NCI-H526 treated with DMSO at 0.1 percent for 48 hours (cell line): ENCODE results near the gene ARMC5.
"Not testable (repeated sequence)": the region's sequence is repeated elsewhere in the genome, so short reads cannot be mapped to it uniquely, and the experiment has no call there.

Source experiments
- DNase-seq: peaks from one replicate; lab custom pipeline; 2025; lab: John Stamatoyannopoulos, UW

Gene ARMC5

GRCh38 chr16:31430380-31431052, 28.8 kb upstream of the ARMC5 start:
- no peak for DNase-seq

DNA sequence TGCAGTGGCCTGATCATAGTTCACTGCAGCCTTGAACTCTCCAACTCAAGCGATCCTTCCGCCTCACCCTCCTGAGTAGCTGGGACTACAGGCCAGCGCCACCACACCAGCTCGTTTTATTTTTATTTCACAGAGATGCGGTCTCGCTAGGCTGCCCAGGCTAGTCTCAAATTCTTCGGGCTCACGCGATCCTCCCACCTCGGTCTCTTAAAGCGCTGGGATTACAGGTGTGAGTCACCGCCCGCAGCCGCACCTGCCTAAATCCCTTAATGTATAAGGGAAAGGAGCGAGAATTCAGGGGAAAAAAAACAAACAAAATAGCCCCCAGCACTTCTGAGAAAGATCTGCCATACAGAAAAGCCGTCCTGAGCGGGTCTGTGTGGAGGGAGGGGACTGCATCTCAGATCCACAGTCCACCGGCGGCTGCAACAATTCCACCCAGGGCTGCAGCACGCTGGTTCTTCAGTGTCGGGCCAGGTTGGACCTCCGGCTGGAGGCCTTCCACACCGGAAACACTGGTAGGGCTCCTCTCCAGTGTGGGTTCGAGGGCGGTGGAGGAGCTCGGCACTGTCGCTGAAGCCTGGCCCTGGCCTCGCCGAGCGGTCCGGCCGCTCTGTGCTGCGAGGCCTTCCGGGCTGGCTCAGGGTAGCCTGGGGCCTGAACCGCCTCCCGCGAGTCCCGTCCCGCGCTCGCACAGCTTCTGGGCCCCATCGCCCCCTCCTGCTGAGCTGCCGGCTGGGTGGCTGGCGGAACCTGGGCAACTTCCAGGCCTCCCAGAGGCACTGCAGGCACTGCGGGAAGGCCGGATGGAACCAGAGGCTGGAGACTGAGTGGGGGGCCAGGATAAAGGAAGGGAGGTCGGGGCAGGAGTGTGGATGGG, 23.7 kb upstream of the ARMC5 start:
- DNase-seq = no peak

- no peak for DNase-seq
These were observed 22.9 kb upstream of the ARMC5 start for GRCh38 chr16:31436221-31437045.

GRCh38 chr16:31438414-31438813, 20.9 kb upstream of the ARMC5 start:
- DNase-seq = no peak

- DNase-seq = not testable (repeated sequence)
These were observed 20.3 kb upstream of the ARMC5 start for GRCh38 chr16:31439023-31439422.

DNA sequence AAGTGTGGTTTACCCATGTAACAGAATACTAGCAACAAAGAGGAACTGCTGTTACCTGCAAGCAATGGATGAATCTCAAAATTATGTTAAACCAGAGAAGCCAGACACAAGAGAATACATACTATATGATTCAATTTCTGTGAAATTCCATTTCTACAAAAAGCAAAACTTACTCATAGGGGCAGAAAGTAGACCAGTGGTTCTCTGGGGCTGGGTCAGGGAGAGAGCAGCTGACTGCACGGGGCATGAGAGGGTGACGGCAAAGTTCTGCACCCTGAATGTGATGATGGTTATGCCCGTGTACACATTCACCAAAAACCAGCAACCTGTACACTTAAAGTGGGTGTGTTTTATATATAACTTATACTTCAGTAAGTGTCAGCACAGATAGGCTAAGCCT, 19.8 kb upstream of the ARMC5 start:
- no peak for DNase-seq

- no peak for DNase-seq
These were observed 18.7 kb upstream of the ARMC5 start for GRCh38 chr16:31440516-31441184.

GRCh38 chr16:31441956-31442355, 17.3 kb upstream of the ARMC5 start:
- no peak for DNase-seq

DNA sequence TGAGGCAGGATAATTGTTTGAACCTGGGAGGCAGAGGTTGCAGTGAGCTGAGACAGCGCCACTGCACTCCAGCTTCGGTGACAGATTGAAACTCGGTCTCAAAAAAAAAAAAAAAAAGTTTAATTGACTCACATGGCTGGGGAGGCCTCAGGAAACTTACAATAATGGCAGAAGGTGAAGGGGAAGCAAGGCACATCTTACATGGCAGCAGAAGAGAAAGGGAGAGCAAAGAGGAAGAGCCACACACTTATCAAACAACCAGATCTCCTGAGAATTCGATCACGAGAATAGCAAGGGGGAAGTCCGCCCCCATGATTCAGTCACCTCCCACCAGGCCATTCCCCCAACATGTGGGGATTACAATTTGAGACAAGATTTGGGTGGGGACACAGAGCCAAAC, 13.4 kb upstream of the ARMC5 start:
- not testable (repeated sequence) for DNase-seq

DNA sequence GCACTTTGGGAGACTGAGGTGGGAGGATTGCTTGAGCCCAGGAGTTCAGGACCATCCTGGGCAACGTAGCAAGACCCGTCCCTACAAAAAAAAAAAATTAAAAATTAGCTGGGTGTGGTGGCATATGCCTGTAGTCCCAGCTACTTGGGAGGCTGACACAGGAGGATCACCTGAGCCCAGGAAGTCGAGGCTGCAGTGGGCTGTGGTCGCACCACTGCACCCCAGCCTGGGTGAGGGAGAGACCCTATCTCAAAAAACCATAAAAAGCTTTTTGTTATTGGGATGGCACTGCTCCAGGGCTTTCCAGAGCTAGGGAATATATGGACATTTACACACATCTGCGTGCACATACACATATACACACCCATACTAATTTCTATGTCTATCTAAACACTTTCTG, 8.1 kb upstream of the ARMC5 start:
- DNase-seq = no peak

- peak; percentile 32 for DNase-seq
These were observed 7.5 kb upstream of the ARMC5 start for GRCh38 chr16:31451681-31452351.

GRCh38 chr16:31452631-31453106, 6.6 kb upstream of the ARMC5 start:
- no peak for DNase-seq

DNA sequence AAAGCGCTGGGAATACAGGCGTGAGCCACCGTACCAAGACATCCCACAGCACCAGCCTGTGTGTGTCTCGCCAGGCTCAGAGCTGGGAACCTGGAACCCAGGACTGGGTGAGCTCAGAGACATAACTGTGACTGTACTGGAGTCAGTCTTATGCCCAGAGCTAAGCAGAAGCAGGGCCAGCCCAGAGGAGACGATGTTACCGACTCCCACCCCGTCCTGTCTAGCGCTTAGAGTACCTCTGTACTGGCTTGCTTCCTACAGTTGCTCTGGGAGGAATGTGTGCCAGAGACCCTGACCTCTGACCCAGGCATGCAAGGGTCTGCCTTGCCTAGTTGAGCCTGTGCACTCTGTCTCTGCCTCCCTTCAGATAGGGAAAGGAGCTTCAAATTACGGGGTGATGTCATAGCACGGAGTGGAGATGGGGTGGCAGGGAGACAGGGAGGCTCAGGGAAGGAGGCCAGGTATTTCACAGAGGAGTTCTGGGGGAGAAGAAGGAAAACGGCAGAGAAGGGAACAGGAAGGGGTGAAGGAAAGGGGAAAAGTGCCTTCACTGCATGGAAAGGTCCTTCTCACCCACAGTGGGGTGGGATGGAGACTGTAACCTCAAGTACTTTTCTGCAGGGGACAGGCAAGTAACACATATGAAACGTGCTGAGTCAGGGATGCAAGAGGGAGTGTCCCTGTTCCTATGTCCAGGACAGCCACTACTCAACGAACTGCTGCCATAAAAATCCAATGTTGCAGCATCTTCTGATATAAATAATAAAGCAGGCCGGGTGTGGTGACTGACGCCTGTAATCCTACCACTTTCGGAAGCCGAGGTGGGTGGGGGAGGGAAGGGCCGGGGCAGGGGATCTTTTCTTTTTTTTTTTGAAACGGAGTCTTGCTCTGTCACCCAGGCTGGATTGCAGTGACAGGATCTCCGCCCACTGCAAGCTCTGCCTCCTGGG, 5.8 kb upstream of the ARMC5 start:
- no peak for DNase-seq

- no peak for DNase-seq
These were observed 3.5 kb upstream of the ARMC5 start for GRCh38 chr16:31455601-31456314.

GRCh38 chr16:31456988-31457360, 2.3 kb upstream of the ARMC5 start:
- DNase-seq = no peak

GRCh38 chr16:31458073-31458843, 1.0 kb upstream of the ARMC5 start:
- DNase-seq = peak; percentile 24

DNA sequence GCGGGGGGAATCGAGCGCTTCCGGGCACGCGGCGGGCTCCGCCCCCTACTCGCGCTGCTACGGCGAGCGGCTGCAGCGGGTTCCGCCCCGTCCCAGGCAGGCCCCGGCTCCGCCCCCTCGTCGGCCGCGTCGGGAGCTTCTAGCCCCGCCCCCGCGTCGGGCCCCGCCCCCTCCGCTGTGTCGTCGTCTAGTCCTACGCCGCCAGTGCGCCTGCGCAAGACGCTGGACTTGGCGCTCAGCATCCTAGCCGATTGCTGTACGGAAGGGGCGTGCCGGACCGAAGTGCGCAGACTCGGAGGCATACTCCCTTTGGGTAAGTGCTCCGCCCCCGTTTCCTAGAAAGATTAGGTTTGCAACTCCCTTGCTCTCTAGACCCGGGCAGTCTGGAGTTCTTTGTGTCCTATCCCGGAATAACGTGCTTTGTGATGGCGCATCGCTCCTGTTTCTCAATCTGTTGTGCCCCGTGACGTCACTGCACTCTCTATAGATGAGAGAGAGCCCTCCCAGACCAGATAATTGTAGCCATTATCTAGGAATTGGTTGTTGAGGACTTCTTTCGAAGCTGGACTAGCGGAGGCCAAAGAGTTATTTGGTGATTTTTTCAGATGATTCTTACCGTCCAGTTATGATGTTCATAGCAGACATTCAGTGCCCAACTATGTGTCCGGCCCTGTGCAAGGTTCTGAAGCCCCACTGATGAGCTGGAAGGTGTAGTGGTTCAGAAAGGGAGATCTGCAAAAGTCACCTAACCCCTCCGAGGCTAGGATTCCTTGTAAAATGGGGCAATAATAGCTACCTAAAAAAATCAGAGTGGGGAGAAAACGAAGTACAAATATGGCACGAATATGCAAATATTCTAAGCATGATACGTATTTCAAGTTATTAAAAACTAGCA, 633 bp downstream of the ARMC5 start:
- DNase-seq = peak; percentile 96

- no peak for DNase-seq
These were observed 1.3 kb downstream of the ARMC5 start for GRCh38 chr16:31460582-31461002.
